IPS-18c (cell line): ENCODE results near the gene IL21R.

Experiments
- H3K4me3 ChIP-seq: 2 replicates; pipeline ENCODE4 v1.7.0; 2013; ENCODE audit warnings: low read depth, mild to moderate bottlenecking, low read length, moderate library complexity; ENCODE audit not compliant: insufficient read depth
- H3K9me3 ChIP-seq: one replicate; pipeline ENCODE4 v1.6.1; 2013; ENCODE audit warnings: mild to moderate bottlenecking, low read length, moderate library complexity; ENCODE audit not compliant: control insufficient read depth, insufficient read depth

Gene IL21R

GRCh38 chr16:27463741-27464591 lies 62.0 kb downstream of the IL21R start:
- Histone ChIP-seq H3K9me3 (no peaks in the 10 kb centered on the region), H3K4me3 (no peak overlapping the region)

- Histone ChIP-seq H3K9me3 (no peaks in the 10 kb centered on the region), H3K4me3 (no peak overlapping the region)
Observed at GRCh38 chr16:27464626-27465482, 62.9 kb downstream of the IL21R start.

- Histone ChIP-seq H3K4me3 (no peak overlapping the region), H3K9me3 (no peaks in the 10 kb centered on the region)
Observed at GRCh38 chr16:27465483-27465879, 63.5 kb downstream of the IL21R start.

- Histone ChIP-seq H3K4me3 (no peak overlapping the region), H3K9me3 (no peaks in the 10 kb centered on the region)
Observed at GRCh38 chr16:27468941-27469531, 67.1 kb downstream of the IL21R start.

GRCh38 chr16:27470567-27471431 lies 68.8 kb downstream of the IL21R start:
- Histone ChIP-seq H3K9me3 (no peaks in the 10 kb centered on the region), H3K4me3 (no peak overlapping the region)

- no peaks in the 10 kb centered on the region for H3K9me3 ChIP-seq
- no peak overlapping the region for H3K4me3 ChIP-seq
Observed at GRCh38 chr16:27471661-27472060, 69.7 kb downstream of the IL21R start.

GRCh38 chr16:27472091-27473020 lies 70.4 kb downstream of the IL21R start:
- Histone ChIP-seq H3K9me3 (no peaks in the 10 kb centered on the region), H3K4me3 (no peak overlapping the region)

- H3K4me3 ChIP-seq = no peak overlapping the region
- H3K9me3 ChIP-seq = no peaks in the 10 kb centered on the region
Observed at GRCh38 chr16:27473101-27473900, 71.3 kb downstream of the IL21R start.

GRCh38 chr16:27474041-27474440 lies 72.1 kb downstream of the IL21R start:
- no peaks in the 10 kb centered on the region for H3K9me3 ChIP-seq
- H3K4me3 ChIP-seq = no peak overlapping the region

- no peaks in the 10 kb centered on the region for H3K9me3 ChIP-seq
Observed at GRCh38 chr16:27474921-27475320, 72.9 kb downstream of the IL21R start.

GRCh38 chr16:27475561-27475960 lies 73.6 kb downstream of the IL21R start:
- Histone ChIP-seq H3K9me3 (no peaks in the 10 kb centered on the region), H3K4me3 (no peak overlapping the region)

More at GRCh38 chr16:27474921-27475320, 72.9 kb downstream of the IL21R start:
- no peak overlapping the region for H3K4me3 ChIP-seq

GRCh38 chr16:27476240-27476639 lies 74.3 kb downstream of the IL21R start:
- H3K4me3 ChIP-seq = no peak overlapping the region
- no peaks in the 10 kb centered on the region for H3K9me3 ChIP-seq

- H3K9me3 ChIP-seq = no peaks in the 10 kb centered on the region
- H3K4me3 ChIP-seq = no peak overlapping the region
Observed at GRCh38 chr16:27480761-27481160, 78.8 kb downstream of the IL21R start.

- no peaks in the 10 kb centered on the region for H3K9me3 ChIP-seq
- H3K4me3 ChIP-seq = no peak overlapping the region
Observed at GRCh38 chr16:27481282-27481934, 79.4 kb downstream of the IL21R start.
